Suppressor macrophage (primary cell): Measurements from ENCODE around the gene BRF1.
"Not testable (repeated sequence)": the region's sequence is repeated elsewhere in the genome, so short reads cannot be mapped to it uniquely, and the experiment has no call there.

Experiments used
- DNase-seq, 4 experiments: peaks; one replicate each; pipeline ENCODE4 v3.0.0-alpha.2; 2020 to 2022

The BRF1 gene

GRCh38 chr14:105333020-105333490, 32.3 kb upstream of the BRF1 start:
- no peak for DNase-seq

GRCh38 chr14:105332350-105332874, 31.6 kb upstream of the BRF1 start:
- no peak for DNase-seq

DNA sequence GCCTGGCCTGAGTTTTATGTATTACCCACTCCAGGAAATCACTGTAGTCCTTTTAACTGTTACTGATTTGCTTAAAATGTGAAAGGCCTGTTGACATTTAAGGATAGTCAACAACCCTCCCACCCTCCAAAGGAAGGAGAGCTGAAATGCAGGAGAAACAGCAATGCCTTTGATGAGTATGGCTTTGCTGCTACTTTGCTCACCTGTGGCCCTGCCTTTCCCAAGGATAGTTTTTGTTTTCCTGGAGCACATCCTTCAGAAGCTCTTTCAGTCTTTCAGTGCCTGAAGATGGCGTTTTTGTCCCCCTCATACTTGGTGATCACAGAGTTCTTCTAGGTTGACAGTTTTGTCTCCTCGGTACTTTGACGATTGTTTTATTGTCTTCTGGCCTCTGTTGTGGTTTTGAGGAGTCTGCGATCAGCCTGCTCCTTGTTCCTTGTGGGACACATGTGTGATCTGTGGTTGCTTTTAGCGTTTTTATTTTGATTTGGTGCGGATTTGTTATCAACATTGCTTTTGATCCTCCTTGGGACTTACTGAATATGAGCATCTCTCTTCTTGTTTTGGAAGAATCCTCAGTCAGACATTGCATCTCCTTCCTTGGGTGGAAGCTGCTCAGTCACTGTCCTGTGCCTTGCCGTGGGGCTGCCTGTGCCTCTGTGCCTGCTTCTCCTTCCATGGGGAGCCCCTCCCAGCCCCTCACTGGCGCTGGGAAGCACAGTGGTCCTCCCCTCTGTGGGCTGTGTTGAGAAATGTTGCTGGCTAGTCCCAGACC, 31.0 kb upstream of the BRF1 start:
- DNase-seq: no peak

- peak; percentile 43 to 77 (median 66) for DNase-seq
These were observed 29.7 kb upstream of the BRF1 start for GRCh38 chr14:105330491-105330895.

DNA sequence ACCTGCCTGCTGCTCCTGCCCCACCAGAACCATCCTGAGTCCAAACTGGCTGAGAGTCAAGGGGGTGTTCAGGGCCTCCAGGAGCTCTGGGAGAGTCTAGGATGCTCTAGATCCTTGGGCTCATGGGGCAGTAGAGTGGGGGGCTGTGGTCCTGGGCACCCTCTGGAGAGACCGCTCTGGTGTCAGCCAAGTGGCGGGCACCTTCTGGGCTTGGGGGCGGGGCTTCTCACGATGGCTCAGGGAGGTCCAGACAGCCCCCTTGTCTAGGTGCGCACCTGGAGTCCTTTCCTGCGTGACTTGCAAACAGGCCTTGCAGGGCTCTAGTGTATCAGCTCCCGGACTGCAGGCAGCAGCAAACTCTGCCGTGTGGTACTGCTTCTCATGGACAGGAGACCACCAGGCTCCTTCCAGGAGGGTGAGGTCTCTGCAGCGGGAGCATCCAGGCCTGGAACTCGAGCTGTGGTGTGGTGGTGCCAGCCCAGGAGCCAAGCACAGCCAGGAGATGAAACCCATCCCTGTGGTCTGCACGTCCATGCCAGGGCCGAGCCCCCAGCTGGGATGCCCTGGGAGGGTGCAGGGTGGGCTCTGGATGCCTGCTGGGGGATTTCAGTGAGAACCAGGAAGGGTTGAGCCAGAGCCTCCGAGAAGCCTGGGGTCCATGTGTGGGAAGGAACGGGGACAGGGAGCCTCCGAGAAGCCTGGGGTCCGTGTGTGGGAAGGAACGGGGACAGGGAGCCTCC, 28.8 kb upstream of the BRF1 start:
- no peak for DNase-seq

DNA sequence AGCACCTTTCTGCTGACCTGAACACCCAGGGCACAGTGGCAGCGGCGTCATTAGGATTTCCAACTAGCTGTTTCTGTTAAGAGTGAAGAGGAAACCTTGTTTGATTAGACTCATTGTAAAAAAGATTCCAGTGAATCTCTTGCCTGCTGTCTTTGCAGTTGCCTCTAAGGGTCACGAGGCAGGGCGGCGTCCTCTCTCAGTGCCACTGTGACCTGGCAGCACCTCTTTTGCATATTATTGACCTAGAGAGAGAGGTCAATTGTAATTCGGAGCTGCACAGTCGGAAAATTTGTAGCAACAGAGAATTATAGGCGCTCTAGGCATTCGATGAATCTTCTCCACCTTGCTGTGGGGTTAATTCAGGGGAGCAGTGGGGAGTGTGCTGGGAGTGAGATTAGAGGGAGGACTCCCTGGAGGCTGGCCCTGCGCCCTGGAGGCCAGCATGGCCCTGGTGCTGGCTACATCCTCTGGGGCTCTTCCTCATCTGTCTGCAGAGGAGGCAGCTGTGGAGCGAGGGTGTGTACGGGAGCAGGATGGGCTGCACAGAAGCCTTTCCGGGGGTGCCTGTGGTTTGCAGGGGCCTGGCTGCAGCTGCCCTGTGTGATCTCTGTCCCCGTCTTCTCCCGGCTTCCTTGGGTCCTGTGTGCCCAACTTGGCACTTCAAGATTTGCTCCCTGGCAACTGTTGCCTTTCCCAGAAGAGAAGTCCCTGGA, 28.0 kb upstream of the BRF1 start:
- no peak for DNase-seq

GRCh38 chr14:105328070-105328677, 27.4 kb upstream of the BRF1 start:
- DNase-seq: no peak

- not testable (repeated sequence) for DNase-seq
These were observed 26.9 kb upstream of the BRF1 start for GRCh38 chr14:105327695-105328045.

DNA sequence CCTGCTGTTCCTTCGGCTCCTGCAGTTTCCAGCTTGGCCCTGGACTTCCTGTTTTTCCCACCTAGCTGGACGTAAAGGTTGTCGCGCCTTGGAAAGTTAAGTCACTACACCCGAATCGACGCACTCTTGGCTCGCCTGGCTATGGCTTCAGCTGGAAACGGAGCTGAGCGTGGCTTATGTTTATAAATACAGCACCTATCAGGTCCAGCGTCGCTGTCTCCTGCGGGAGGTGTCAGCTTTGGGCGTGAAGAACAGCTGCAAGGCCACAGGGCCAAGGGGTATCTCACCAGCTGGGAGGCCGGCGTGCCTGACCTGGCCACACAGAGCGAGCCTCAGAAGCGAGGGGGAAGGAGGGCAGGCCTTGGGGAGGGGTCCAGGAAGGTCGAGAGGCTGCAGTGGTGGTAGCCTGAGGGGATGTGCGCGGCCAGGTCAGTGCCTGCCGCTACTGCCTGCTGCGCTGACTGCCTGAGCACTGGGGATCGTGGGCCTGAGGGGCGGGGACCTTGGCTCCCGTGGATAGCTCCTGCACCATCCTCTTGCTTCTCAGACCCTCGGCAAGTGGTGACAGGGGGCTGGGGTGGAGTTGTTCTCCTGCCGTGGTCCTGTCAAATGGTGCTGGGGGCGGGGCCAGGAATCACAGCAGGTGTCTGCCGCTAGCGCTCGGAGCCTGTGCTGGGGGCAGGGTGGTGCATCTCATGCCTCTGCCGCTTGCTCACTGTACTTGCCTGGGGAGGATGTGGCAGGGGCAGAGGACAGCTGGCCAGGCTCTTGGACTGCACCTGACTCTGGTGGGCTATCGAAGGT, 26.3 kb upstream of the BRF1 start:
- DNase-seq: no peak

GRCh38 chr14:105326568-105326867, 25.7 kb upstream of the BRF1 start:
- no peak for DNase-seq

DNA sequence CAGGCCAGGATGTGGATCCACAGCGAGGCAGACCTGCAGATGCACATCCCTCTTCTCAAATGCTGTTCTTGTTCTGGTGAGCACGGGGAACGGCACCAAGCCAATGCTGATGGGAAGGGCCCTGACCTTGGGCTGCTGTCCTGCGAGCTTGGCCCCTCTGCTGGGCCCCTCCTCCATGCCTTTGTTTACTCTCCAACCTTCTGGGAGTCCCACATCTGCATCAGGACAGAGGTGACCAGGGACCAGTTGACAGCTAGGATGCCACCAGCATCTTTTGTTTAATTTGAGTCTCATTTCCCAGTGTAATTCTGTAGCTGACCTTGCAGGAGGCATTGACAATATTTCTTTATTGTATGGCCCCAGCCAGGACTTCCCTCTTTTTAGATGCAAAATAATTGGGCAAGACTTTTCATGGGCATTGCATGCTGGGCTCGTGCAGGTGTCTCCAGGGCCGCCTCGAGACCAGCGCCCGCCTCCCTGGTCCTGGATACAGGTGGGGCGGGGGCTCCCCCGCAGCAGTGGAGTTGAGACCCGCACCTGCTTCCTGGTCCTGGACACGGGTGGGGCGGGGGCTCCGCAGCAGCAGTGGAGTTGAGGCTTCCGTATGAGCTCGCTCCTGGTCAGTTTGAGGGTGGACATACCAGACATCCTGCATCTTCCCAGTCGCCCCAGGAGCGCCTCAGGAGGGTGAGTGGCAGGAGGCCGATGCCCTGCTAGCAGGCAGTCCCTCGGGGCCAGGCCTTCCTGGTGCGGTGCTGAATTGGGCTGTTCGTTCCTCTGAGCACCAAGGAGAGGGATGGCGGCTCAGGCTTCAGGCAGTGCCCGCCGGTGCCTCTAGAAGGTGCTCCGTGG, 25.1 kb upstream of the BRF1 start:
- DNase-seq: peak in 1 of 4 experiments; percentile 27

GRCh38 chr14:105325303-105325702, 24.5 kb upstream of the BRF1 start:
- DNase-seq: no peak

DNA sequence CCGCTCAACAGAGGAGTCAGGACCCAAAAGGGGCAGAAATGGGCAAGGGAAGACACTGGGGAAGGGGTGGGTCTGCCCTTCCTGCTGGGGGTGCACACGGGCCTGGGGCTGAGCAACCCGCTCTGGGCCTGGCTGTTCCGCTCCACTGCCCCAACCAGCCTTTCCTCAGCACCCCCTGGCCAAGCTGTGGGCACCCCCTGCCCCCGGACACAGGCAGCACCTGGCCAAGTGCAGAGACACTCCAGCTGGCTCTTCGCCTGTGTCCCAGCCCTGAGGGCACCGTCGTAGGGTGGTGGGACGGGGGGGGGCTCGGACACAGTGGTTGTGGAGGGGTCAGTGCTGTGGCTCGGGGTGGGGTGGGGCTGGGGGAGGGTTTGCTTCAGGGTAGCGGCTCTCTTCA, 24.1 kb upstream of the BRF1 start:
- no peak for DNase-seq

DNA sequence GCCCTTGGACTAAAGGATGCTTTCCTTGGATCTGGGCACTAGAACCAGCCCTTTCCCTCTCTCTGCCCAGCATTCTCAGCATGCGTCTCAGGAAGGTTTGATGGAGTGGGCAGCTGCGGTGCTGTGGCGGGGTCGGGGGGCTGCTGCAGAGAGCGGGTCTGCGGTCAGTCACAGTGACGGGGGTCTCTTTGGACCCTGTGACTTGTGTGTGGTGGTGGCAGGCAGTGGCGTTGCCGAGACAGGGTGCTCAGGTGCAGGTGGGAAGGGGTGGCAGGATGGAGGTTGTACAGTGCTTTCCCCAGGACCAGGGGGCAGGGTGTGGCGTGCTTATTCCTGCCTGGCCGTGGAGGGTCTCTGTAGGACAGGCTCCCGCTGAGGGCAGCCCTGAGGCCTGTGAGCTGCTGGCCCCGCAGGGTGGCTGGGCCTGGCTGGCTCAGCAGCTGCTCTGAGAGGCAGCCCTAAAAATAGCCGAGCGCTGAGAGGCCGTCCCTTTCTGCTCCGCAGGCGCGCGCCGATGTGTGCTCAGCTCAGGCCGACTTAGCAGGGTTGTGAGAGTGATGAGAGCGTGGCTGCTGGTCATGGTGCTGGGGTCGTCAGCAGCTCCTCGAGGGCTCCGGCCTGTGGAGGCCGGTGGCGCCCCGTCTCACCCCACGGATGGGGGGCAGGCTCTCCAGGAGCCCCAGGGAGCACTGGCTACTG, 23.4 kb upstream of the BRF1 start:
- no peak for DNase-seq

DNA sequence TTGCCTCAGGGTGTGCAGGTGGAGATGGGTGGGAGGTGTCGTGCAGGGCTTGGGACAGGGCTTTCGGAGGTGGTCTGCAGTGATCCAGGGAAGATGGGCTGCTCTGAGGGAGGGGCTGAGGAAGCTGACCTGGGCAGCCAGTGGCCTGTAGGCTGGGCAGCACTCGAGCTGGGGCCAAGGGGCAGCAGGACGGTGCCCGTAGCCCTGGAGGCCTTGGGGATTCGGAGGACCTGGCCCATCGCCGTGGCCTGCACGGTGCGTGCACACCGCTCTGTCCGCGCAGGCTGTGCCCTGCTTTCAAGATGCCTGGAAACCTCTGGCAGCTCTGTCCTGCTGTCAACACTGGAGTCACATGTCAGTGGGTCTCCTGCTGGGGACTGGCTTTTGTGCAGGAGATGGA, 22.9 kb upstream of the BRF1 start:
- DNase-seq: no peak

DNA sequence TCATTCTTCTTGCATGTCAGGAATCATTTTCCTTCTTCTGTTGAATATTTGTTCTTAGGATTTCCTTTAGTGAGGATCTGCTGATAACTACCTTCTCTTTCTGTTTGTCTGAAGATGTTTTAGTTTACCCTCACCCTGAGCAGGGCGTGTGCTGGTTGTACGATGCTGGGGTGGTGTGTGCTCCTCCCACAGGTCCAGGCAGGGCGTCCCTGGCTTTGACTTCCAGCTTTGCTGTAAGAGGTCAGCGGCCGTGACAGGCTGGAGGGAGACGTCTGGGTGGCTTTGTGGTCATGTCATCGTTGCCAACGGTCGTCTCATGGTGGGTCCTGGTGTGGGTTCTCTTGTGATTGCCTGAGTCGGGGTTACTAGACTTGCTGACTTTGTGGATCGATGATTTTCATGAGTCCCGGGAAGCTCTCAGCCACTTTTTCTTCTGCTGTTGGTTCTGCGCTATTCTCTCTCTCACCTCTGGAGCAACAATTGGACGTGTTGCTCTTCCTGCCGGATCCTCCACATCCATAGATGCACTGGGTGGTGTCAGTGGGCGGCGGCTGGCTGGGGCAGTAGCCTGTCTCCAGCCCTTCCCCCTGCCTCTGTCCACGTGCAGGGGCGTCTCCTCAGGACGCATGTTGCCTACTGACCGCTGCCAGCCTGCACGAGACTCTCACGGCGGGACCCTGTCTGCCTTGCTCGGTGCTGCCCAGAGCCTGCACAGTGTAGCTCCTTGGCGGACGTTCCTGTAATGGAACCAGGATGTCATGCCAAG, 22.2 kb upstream of the BRF1 start:
- no peak for DNase-seq

- peak; percentile 74 to 85 (median 82) for DNase-seq
These were observed 16.7 kb upstream of the BRF1 start for GRCh38 chr14:105317546-105317945.

DNA sequence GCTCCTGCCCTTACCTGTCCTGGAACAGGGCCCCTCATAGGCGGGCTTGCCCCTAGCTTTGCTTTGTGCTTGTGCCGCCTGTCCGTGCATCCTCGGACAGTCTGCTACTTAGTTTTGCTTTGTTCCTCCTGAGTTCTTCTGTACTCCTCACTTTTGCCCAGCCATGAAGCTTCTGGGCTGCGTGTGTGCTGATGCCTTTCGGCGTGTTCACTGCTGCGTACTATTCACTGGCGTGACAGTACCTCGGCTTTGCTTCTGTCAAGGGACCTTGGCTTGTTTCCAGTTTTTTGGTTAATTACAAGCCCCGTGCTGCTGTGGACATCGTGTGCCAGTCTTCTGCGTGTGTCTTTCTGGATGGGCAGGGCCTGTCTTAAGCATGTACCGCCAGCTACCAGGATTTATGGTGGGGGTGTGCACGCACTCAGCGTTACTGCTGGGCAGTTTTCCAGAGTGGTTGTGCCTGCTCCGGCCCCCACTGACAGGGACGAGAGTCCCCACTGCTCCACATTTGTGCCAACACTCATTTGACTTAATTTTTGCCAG, 16.2 kb upstream of the BRF1 start:
- DNase-seq: no peak

- DNase-seq: no peak
These were observed 15.8 kb upstream of the BRF1 start for GRCh38 chr14:105316577-105316941.
